GM21526 (cell line): ENCODE measurements around the gene MRPL28.
"Not testable (repeated sequence)": the region's sequence is repeated elsewhere in the genome, so short reads cannot be mapped to it uniquely, and the experiment has no call there.

ENCODE experiments used
- ATAC-seq: cut with Tn5 transposase; IDR thresholded peaks from one replicate; pipeline ENCODE4 v1.9.1; 2021; ENCODE audit warnings: moderate library complexity; ENCODE audit not compliant: unreplicated experiment, low FRiP score

Gene MRPL28

GRCh38 chr16:375212-375611 is 4.9 kb upstream of the MRPL28 start:
- ATAC-seq = no peak

- ATAC-seq = no peak
Measured at GRCh38 chr16:374616-374926, 4.2 kb upstream of the MRPL28 start.

GRCh38 chr16:373848-374615 is 3.7 kb upstream of the MRPL28 start:
- no peak for ATAC-seq

GRCh38 chr16:373020-373598 is 2.8 kb upstream of the MRPL28 start:
- ATAC-seq = no peak

GRCh38 chr16:372302-372983 is 2.1 kb upstream of the MRPL28 start:
- no peak for ATAC-seq

GRCh38 chr16:371515-372301 is 1.4 kb upstream of the MRPL28 start:
- ATAC-seq = no peak

- no peak for ATAC-seq
Measured at GRCh38 chr16:370979-371514, 709 bp upstream of the MRPL28 start.

GRCh38 chr16:369866-370436 is 387 bp downstream of the MRPL28 start:
- no peak for ATAC-seq

- no peak for ATAC-seq
Measured at GRCh38 chr16:369275-369865, 968 bp downstream of the MRPL28 start.

- ATAC-seq = no peak
Measured at GRCh38 chr16:368388-369158, 1.8 kb downstream of the MRPL28 start.

GRCh38 chr16:367333-367903 is 2.9 kb downstream of the MRPL28 start:
- no peak for ATAC-seq

GRCh38 chr16:366476-366875 is 3.9 kb downstream of the MRPL28 start:
- no peak for ATAC-seq

- no peak for ATAC-seq
Measured at GRCh38 chr16:364595-365491, 5.5 kb downstream of the MRPL28 start.

GRCh38 chr16:363766-364490 is 6.4 kb downstream of the MRPL28 start:
- ATAC-seq = no peak

- ATAC-seq = no peak
Measured at GRCh38 chr16:363110-363765, 7.1 kb downstream of the MRPL28 start.

- ATAC-seq = not testable (repeated sequence)
Measured at GRCh38 chr16:362702-362999, 7.7 kb downstream of the MRPL28 start.
